Measurements from ENCODE around the gene SLC7A4.

SLC7A4 gene

DNA sequence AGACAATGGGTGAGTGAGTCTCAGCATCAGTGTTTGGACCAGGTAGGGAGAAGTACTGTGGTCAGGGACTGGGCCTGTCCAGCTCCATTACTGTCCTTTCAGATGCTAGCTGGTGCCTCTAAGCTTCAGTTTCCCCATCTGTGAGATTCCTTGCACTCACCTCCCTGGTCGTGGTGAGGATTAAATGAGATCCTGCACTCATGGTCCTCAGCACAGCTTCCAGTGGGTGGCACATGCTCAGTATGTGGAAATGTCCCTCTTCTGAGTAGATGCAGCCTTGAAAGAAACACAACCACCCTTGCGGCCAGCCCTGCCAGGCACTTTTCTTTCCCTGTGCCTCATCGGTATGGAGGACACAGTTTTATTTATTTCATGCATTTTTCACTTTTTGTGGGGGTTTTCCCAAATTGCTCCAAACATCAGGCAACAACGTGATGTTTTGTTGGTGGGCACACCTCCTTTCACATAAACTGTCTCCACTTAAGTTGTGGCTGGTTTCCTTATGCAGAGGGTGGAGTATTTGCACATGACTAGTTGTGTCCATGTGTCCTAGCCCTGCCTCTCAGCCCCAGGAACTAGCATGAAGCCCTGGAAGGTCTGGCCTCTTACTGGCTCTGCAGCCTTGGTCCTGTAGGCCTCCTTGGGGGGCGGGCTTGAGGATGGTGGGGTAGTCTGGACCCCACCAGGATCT, 49.1 kb downstream of the SLC7A4 start:
- DNase-seq (ENCODE audit: low read depth in 2 of 2), result no peak

DNA sequence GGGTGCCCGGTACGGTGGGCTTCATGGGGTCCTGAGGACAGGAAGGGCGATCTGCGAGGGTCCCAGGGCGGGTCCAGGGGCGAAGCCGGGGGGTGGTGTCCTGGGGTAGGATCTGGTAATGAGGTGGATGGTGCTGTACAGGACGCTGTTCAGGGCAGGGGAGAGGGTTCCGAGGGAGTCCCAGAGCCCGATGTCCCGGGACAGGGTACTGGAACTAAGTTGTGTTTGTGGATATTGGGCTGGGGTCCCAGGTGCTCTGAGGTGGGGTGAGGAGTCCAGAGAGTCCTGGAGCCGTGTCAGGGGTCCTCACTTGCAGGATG, 49.8 kb downstream of the SLC7A4 start:
- DNase-seq (ENCODE audit: low read depth in 2 of 2), result no peak

DNA sequence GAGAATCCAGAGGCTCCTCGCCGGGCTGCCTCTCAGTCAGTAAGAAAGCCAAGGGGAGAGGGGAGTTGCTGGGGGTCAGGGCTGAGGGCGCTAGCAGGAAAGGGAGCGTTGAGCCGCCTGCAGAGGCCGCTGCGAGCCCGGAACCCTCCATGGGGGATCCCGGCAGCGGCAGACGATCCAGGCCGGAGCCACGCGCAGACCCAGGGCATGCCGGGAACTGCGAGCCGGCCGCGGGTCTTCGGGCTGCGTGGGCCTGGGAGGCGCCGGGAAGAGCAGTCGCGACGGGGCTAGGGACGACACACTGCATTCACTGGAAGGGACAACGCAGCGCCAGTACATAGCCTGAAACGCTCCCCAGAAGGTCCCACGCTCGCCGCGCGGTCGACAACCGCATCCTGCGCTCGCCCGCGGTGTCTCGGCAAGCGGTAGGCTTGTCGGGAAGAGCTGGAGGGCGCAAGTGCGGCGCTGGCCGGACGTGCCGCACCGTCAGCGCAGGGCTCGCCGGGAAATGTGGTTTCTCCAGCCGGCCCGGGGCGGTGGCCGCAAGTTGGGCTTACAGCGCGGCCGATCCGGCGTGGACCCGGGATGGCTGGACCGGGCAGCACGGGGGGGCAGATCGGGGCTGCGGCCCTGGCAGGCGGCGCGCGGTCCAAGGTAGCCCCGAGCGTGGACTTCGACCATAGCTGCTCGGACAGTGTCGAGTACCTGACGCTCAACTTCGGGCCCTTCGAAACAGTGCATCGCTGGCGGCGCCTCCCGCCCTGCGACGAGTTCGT, 50.4 kb downstream of the SLC7A4 start, which contains the start of gene LZTR1:
Gene LZTR1, plus strand, starts transcription at position 511 of the 776 bp plus-strand sequence. Its CDS starts 75 bp downstream, at position 586.
- DNase-seq (ENCODE audit: low read depth in 2 of 2), result peak; percentile 34 to 50

DNA sequence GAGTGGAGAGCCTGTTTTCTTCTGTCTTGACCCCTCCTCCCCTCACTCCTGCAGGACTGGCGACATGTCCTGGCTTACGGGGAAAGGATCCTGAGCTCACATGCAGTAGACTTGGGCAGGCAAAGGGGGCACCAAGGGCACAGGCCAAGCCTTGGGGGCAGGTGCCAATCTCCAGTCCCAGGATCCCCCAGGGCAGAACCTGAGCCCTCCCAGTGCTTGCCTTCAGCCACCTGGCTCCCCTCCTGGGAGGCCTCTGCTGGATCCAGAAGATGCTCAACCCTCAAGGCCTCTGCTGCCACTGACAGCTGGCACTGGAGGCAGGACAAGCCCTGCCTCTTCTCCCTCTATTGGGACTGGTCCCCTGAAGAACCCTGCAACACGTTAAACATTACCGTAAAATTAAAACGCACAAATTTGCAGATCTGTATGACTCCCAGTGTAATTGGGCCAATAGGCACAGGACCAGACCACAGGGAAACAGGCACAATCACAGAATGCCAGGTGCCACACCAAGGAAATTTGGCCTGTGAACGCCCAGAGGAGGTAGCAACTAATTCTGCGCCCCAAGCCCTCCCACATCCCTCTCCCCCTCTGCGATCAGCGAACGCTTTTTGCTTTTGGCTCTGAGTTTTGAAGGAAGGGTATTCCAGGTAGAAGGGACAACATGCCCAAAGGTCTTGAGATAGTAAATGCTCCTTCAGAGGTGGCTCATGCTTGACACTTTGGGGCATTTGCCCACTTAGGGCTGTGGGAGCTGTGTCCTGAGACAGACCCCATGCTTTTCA, 51.2 kb downstream of the SLC7A4 start:
- no peak for DNase-seq (ENCODE audit: low read depth in 2 of 2)

DNA sequence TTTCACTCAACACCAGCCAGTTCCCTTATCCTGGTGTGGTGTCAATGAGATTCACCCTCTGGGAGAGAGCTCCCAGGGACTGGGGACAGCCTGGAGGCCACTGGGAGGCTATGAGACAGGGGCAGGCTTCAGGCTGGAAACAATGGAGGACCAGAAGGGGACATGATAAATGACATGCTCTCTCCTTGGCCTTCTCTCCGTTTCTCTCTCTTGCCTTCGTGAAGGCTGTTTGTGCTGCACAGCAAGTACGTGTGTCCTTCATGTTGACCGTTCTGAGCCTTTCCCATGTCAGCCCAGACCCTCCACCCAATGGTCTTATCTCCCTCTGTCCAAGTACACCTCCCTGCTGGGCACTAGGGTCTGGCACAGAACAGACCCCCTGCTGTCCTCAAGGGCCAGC, 51.8 kb downstream of the SLC7A4 start:
- no peak for DNase-seq (ENCODE audit: low read depth in 2 of 2)

DNA sequence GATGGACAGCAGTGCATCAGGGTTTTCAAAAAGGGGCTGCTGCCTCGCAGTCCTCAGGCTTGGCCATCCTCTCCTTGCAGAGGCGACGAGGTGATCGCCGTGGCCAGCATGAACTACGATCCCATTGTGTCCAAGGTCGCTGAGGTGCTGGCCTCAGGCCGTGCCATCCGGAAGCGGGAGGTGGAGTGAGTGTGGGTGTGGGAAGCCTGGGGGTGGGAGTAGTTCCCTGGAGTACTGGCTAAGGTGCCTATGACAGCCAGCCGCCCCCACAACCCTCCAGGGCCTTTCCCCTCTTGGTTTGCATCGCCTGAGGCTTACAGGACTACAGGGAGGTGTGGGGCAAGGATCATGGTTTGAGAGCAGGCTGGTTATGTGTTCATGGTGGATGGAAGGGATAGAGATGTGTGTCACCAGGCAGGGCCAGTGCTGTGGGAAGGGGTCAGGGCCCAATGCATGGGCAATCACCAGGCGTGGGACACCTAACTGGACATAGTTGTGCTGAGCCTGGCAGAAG, 52.4 kb downstream of the SLC7A4 start:
- DNase-seq (ENCODE audit: low read depth in 2 of 2), result no peak

DNA sequence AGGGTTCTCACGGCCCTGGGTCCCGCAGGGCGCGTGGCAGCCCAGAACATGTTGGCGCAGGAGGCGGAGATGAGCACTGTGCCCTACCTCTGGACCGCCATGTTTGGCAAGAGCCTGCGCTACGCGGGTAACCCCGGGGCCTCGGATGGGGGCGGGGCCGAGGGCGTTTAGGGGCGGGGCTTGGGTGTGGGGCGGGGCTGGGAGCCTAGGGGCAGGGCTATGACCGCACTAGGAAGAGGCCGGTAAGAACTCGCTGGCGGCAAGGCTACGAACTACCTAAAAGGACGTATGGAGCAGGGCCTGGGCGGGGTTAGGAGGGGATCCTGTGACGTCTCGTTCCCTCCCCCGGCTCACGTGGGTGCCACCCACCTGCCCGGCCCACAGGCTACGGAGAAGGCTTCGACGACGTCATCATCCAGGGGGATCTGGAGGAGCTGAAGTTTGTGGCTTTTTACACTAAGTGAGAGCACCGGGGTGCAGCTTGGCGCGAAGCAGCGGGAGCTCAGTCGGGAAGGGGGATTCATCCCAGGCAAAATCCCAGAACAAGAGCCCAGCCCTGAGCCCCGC, 53.0 kb downstream of the SLC7A4 start:
- DNase-seq (ENCODE audit: low read depth in 2 of 2), result peak; percentile 35 to 46
